Sigmoid colon (tissue), 3 donors: ENCODE results near the gene SWT1.

Experiments used
- POLR2A ChIP-seq, 2 donors: fragments of 450-650 bp; IDR thresholded peaks; one replicate each; pipeline ENCODE4 v1.6.1; 2016; ENCODE audit warnings: antibody characterized with exemption in 2 of 2, mild to moderate bottlenecking in 2 of 2, moderate library complexity in 2 of 2
- TF ChIP-seq, protein P1 (sequence below), 4 experiments: fragments of 450-650 bp in 3 of 4; fragments of 200-600 bp in 1 of 4; IDR thresholded peaks; one replicate each; pipeline ENCODE4 v1.5.1; 2016 to 2019; ENCODE audit warnings: antibody characterized with exemption in 4 of 4, mild to moderate bottlenecking in 3 of 4, moderate library complexity in 2 of 4

DNA sequence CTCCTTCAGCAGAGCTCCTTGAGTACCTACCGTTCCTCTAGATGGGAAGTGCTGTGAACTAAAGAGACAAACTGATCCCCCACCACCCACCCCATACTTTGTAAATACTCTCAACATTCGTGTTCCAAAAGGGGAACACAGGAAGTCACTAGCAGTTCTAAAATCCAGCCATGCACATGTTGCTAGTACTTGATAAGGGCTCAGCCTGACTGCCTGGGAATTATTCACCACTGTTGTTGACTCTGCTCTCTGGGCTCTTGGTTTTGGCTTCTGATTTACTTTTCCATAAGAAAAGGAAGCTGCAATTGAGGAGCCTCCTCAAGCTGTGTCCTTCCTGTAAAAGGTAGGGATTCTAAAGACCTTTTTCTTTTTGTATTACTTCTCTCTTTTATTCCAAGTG lies 92.6 kb downstream of the SWT1 start:
- TF ChIP-seq POLR2A (IDR thresholded peaks at IDR 0.05), result no peak
- TF ChIP-seq, protein P1, sequence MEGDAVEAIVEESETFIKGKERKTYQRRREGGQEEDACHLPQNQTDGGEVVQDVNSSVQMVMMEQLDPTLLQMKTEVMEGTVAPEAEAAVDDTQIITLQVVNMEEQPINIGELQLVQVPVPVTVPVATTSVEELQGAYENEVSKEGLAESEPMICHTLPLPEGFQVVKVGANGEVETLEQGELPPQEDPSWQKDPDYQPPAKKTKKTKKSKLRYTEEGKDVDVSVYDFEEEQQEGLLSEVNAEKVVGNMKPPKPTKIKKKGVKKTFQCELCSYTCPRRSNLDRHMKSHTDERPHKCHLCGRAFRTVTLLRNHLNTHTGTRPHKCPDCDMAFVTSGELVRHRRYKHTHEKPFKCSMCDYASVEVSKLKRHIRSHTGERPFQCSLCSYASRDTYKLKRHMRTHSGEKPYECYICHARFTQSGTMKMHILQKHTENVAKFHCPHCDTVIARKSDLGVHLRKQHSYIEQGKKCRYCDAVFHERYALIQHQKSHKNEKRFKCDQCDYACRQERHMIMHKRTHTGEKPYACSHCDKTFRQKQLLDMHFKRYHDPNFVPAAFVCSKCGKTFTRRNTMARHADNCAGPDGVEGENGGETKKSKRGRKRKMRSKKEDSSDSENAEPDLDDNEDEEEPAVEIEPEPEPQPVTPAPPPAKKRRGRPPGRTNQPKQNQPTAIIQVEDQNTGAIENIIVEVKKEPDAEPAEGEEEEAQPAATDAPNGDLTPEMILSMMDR (IDR thresholded peaks at IDR 0.05), result no peak
